GM13977 (cell line): ENCODE data around the gene DNAH7.

Experiments
- DNase-seq: peaks from one replicate; pipeline ENCODE4 v3.0.0; 2012; ENCODE audit warnings: low spot score
- in situ Hi-C: fragments of 300-500 bp; cut with MboI; formaldehyde crosslinking; loops from one replicate; pipeline ENCODE4 v1.12.0; 2022; ENCODE audit warnings: low sequenced_read_pairs, low pct_unique_long_range_greater_than_20kb, mixed read lengths, inconsistent platforms; ENCODE audit not compliant: unreplicated experiment
- TF ChIP-seq, protein P1 (sequence below): IDR thresholded peaks from 2 replicates; pipeline ENCODE4 v1.5.1; 2012; ENCODE audit warnings: mild to moderate bottlenecking, control low read depth; ENCODE audit not compliant: insufficient read depth; ENCODE audit errors: extremely low read depth, missing control alignments

The DNAH7 gene

DNA sequence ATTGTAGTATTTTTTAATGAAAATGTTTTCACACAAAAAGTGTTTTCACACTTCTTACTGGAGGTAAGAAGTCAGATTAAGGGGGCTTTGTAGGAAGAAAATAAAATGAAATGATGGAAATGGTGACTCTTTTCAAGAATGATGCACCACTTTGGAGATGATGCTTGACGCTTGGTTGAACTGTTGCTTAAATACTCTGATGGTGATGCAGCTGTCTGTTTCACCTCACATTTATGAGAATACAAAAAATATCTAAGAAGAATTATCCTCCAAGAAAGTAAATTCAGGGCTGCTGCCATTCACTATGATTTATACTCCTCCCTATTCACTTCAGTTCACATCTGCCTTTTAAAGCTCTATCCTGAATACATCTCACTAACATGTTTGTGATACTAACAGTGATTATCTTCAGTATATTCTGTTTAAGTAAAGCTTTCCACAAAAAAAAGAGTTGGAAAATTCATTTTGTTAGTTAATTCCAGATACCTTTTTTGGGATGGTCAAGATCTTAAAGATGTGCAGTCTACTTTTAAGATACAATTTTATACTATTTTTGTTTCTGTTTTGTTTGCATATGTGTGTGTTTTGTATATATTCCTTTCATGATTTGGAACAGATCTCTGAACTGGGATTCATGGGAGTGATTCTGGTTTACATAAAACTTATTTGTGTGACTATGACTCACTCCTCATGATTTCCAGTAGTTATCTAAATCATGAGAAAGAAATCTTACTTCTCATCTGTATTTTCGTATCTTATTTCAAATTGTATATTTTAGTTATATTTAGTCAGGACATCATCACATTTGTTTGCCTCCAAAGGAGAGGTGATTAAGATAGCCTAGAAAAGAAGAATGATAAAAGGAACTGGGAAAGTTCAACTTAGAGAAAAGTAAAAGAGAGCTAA, 358.5 kb downstream of the DNAH7 start:
- TF ChIP-seq, protein P1, sequence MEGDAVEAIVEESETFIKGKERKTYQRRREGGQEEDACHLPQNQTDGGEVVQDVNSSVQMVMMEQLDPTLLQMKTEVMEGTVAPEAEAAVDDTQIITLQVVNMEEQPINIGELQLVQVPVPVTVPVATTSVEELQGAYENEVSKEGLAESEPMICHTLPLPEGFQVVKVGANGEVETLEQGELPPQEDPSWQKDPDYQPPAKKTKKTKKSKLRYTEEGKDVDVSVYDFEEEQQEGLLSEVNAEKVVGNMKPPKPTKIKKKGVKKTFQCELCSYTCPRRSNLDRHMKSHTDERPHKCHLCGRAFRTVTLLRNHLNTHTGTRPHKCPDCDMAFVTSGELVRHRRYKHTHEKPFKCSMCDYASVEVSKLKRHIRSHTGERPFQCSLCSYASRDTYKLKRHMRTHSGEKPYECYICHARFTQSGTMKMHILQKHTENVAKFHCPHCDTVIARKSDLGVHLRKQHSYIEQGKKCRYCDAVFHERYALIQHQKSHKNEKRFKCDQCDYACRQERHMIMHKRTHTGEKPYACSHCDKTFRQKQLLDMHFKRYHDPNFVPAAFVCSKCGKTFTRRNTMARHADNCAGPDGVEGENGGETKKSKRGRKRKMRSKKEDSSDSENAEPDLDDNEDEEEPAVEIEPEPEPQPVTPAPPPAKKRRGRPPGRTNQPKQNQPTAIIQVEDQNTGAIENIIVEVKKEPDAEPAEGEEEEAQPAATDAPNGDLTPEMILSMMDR: no peak
- DNase-seq: no peak
- in situ Hi-C loops: no loop called here

DNA sequence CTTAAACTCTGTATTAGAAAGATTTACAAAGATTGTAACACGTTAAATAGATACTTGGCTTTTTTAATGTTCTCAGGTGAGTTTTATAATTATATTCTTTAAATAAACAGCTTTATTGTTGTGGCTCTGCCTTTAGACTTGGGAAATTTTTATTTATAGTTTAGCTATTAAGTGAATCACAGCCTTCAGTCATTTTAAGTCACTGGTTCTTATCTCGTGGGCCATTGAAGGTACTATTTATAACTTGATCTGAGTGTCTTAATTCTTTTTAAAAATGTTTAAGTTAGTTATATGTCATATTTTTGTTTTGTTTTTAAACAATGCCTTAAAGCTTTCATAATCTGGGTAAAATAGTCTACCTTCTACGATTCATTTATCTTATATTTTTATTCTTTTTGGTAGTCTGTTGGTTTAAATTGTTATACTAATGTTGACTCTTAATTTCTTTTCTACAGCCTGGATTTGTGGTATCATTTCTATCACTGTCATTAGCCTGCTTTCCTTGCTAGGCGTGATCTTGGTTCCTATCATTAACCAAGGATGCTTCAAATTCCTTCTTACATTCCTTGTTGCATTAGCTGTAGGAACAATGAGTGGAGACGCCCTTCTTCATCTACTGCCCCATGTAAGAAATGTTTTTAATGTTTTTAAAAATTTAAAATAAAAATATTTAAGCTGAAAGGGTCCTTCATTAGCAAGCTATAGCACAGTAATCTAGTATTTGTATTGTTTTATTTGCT, 362.3 kb downstream of the DNAH7 start:
- TF ChIP-seq, protein P1: no peak
- in situ Hi-C loops: no loop called here
- no peak for DNase-seq

- in situ Hi-C loops: no loop called here
- DNase-seq: no peak
- TF ChIP-seq, protein P1: no peak
Measured at GRCh38 chr2:195700480-195700879, 368.2 kb downstream of the DNAH7 start.

DNA sequence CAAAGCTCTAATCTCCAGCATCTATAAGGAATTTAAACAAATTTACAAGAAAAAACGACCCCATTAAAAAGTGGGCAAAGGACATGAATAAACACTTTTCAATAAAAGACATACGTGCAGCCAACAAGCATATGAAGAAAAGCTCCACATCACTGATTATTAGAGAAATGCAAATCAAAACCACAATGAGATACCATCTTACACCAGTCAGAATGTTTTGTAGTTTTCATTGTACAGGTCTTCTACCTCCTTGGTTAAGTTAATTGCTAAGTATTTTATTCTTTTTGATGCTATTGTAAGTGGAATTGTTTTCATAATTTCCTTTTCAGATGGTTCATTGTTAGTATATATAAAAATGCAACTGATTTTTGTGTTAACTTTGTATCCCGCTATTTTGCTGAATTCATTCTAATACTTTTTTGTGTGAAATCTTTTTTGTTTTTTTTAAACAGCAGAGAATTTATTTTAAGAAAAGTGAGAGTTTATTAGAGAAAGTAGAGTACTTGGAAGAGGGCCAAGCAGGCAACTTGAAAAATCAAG, 370.9 kb downstream of the DNAH7 start:
- in situ Hi-C loops: no loop called here
- TF ChIP-seq, protein P1: no peak
- no peak for DNase-seq

GRCh38 chr2:195696012-195696411, 372.6 kb downstream of the DNAH7 start:
- TF ChIP-seq, protein P1: no peak
- in situ Hi-C loops: no loop called here

GRCh38 chr2:195695002-195695631, 373.5 kb downstream of the DNAH7 start:
- in situ Hi-C loops: no loop called here
- DNase-seq: no peak

More at GRCh38 chr2:195696012-195696411, 372.6 kb downstream of the DNAH7 start:
- no peak for DNase-seq

More at GRCh38 chr2:195695002-195695631, 373.5 kb downstream of the DNAH7 start:
- TF ChIP-seq, protein P1: no peak
